Embryonic facial prominence (tissue), 1 donor: Measurements from ENCODE around the gene PLA2G15.
A peak's percentile ranks its signal among the peaks of the same experiment; 100 is the strongest.

Experiments used
- DNase-seq: peaks from one replicate; pipeline ENCODE4 v3.0.0-alpha.2; 2016; ENCODE audit errors: extremely low spot score

PLA2G15 gene

DNA sequence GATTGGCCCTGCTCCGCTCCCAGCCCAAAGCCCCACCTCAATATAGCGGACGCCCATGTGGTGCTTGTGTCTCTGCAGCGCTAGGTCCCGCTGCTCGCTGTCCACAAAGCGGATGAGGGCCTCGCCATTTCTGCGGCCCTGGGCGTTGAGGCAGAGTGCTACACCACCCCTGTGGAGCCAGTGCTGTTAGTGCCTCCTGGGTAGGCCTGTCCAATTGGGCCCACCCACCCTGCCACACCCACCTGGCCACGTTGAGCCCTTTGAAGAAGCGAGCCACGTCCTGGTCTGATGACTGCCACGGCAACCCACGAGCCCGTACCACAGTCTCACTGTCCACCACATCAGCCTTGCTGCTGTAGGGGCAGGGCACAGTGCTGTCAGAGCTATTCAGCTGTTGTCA is 12.8 kb upstream of the PLA2G15 start:
- DNase-seq = no peak

DNA sequence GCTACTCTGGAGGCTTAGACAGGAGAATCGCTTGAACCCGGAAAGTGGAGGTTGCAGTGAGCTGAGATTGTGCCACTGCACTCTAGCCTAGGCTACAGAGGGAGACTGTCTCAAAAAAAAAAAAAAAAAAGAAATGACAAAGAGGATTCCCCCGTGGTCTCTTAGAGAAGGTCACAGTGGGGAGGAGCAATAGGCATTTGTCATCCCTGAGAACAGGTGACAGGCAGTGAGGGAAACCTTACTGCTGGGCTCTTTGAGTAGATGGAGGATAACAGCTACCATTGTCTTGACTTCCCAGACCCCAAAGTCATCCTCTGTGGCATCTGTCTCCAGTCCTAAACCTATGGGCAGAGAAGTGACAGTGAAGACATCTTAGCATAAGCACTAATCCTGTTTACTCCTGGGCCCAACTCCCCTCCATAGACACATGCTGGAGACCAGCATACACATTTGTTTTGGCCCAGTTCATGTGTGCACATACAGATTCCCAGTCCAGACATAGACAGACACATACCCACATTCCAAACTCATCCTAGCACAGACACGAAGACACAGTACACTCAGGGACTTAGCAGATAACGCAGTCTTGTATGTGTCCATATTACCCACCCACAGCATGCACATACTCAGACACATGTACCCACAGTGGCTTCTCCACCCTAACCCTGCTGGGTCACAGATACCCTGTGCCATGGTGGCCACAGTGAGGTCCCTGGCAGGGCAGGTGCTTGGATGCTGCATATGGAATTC is 11.9 kb upstream of the PLA2G15 start:
- no peak for DNase-seq

DNA sequence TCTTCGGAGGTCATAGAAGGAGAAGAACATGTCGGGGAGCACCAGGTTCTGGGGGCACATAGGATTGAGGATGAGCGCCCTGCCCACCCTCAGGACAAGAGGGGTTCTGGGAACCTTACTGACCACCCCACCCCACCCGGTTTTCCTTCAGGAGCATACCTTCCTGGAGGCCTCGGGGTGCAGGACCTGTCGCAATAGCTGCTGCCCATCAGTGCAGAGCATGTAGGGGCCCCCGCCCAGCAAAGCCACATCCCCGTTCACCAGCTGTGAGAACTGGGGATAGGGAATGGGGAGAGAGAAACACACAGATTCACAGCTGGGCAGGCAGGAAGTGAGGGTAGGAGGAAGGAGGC is 11.4 kb upstream of the PLA2G15 start:
- no peak for DNase-seq

DNA sequence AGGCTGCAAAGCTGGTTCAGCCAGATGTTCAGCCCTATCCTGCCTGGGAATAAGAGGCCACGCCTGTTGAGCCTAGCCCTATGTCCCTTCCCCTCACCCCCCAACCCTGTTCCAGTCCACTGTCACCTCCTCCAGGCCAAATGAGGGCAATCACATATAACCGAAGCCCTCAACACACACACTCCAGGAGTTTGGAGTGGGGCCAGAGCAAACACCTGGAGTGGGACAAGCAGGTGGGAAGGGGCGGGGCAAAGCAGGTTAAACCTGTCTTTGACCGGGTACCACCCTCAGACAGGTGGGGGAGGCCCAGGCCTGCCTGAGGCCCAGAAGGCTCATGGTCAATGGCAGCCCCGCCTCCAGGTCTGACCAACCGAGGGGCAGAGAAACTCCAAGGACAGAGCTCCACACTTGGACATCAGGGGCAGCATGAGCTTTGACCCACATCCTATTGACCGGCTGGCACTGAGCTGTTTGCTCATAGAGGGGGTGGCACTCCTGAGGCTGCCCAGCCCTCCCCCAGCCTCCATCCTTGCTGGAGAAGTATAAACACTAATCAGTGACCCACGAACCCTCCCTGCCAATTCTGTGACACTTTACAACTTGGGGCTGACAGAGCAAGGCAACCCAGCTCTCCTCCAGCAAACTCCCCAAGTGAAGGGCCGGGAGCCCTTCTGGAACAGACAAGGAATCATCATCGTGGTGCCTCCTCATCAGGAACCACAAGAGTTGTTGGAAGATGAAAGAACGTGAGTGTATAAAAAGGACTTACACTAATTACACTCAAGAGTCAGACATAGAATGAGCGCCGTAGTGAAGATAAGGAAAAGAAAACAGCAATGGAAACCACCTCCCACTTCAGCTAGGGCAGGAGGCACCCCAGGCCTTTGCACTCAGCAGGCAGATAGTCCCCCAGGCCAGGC is 10.7 kb upstream of the PLA2G15 start:
- no peak for DNase-seq

DNA sequence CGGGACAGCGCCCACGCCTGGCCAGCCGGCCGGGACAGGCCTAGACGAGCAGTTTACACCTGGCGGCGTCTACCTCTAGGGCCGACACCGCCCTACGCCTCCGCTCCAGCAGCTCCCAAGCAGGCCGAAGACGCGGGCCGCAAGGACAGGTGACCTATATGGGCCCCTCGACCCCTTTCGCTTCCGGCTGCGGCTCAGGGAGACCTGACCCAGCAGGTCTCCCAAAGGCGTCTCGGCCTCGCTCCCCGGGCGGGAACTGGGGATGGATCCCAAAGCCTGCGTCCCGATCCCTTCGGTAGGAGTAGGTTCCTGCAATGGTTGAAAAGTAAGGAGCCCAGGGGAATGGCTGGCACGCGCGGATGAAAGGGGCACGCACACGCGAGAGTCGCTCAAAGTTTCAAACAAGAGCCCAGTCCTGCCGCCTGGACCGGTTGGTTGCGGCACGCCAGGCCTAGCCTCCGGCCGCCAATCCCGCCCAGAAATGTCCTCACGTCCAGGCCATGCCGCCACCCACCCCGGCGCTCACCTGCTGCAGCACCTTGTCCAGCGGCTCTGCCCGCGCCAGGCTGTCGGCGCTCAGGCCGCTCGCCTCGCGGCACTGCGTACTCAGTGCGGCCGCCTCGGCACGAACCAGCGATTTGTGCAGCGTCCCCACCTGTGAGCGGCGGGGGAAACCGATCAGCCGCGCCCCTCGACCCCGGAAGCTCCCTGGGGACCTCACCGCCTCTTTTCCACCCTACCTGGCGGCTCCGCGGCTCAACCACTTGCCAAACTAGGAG is 9.9 kb upstream of the PLA2G15 start:
- no peak for DNase-seq

DNA sequence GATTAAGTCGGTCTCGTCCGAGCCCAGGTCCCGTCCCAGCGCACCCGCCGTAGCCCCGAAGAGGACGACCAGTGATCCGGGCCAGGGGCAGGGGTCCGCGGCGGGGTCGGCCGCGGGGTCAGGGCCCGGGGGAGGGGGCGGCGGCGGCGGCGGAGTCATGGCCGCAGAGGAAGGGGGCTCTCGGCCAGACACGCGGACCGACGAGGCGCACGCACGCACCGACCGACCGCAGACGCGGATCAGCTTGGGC is 9.4 kb upstream of the PLA2G15 start, which contains the start of gene ESRP2:
Gene ESRP2 (minus strand): TSS at position 241 of the 250 bp plus-strand sequence. CDS start 82 bp downstream, at position 159.
- DNase-seq = no peak

DNA sequence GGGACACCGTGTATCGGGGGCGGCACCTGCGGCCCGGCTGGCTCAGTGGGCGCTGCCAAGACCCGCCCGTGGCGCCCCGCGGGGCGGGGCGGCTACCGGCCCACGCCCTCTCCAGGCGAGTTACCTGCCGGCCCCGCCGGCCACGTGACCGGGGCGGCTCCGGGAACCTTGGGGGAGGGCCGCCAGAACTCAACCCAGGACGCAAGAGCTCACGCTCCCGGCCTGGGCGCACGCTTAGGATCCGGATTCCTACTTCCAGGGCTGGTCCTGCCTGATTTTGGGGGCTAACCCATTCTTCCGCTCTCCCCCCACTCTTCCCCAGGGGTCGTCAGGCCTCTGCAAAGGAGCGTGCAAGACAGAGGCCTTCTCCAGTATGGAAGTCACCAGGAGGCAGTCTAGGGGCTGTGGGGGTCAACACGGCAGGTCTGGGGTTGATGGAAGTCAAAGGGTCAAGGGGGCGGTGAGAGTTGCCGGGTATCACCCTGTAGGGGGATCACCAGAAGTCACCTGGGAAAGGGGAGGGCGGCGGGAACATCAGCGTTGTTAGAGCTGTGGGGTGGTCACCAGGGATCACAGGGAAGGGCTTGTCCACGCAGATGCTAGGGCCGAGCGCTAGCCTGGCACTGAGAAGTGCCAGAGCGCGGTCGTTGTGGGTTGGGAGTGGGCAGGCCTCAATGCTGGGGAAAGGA is 8.9 kb upstream of the PLA2G15 start:
- DNase-seq = no peak

DNA sequence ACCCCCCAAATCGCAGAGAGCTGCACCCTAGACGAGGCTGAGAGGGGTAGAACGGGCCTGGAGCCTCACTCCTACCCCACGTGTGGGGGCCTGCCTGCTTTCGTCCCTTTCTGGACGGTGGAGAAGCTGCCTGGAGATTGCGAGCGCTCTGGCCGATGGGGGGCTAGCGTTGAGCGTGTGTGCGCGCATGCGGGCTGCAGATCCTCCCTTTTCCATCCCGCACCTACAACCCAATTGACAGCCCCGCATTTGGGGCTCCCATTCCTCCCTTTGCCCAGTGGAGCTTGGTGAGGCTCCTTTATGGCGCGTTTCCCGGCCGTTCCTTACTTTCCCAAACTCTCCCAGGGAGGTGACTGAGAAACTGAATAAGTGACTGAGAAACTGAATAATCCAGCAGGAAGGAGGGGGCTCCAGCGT is 8.3 kb upstream of the PLA2G15 start:
- no peak for DNase-seq

DNA sequence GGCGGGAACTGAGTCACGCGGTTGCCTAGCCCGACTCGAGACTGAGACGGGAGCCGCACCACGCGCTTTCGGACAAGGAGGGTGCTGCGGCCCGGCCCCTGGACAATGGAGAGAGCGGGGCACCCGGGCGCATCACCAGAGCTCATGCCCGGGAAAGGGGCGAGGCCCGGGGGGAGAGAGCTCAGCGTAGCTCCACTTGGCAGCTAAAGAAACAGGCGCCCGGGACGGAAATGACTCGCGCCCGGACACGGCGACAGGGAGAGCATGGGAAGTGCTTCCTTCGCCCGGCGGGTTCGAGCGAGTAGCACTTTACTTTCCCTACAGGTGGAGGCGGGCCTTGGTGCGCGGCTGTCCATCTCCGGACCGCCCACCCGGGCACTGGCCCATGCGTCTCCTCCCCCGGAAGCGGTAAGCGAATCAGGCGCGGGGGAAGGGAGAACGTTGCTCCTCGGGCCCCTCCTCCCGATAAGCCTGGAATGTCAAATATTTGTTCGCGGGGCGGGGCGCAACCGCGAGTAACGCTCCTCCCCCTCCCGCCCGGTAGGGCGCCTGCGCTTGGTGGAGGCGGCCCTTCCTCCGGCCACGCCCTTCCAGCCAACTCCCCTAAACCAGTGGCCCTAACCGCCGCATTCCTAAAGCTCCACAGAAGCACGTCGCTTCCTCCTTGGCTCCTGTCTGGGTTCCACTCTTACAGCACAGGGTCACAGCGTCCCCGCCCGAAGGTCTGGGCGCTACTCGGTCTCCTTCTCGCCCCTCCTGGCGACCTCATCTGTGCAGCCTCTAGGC is 7.7 kb upstream of the PLA2G15 start:
- peak; percentile 93 for DNase-seq

DNA sequence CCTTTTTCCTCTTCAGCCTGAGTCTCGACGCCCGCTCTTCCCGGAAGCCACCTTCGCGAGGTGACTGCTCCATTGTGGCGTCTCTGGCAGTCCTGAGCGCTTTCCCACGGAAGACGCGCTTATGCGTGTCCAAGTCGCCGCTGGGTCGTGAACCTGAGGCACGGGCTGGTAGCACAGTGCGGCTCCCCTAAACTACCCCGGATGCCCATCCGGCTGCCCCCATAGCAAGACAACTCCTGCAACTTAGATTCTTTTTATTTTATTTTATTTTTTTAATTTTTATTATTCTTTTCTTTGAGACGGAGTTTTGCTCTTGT is 7.2 kb upstream of the PLA2G15 start:
- no peak for DNase-seq

DNA sequence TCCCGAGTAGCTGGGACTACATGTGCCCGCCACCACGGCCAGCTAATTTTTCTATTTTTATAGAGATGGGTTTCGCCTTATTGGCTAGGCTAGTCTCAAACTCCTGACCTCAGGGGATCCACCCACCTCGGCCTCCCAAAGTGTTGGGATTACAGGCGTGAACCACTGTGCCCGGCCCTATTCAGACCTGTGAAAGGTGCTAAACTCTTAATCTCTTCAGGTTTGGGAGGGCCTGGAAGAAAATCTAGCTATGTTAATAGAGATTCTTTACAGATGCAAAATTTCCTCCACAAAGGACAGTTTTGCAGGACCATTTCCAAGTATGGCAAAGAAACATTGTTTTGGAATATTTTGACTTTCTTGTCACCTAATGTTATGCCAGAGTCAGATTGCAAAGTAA is 3.1 kb upstream of the PLA2G15 start:
- DNase-seq = no peak

DNA sequence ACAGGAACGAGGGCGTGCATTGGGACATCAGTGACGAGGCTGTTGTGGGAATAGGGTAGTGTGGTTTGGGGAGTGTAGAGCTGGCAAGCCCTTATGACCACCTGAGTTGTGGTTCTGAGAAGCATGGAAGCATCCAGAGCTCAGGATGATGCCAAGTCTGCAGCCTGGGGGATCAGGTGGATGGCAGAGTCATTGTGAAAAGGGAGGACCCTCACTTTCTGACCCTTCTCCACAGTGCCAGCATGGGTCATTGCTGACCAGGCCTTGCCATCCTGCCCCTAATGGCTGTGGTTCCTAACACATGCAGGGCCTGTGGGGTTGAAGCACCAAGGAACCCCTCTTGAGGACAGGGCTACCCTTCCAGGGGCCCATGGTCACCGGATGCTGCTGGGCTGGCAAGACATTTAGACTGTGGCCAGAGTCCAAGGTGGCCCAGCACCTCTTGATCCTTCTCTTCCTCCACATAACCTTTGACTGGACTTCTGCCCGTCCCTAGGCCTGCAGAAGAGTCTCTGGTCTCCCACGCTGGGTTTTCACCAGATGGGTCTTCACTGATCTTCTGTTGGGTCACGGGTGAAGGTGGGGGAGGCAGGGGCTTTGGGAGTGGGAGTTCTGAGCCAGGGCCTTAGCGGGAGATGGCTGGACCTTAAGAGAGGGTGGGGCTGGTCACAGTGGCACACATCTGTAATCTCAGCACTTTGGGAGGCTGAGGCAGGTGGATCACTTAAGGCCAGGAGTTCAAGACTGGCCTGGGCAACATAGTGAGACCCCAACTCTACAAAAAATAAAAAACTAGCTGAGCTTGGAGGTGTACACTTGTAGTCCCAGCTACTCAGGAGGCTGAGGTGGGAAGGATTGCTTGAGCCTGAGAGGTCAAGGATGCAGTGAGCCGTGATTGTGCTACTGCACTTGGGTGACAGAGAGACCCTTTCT is 2.0 kb upstream of the PLA2G15 start:
- no peak for DNase-seq

DNA sequence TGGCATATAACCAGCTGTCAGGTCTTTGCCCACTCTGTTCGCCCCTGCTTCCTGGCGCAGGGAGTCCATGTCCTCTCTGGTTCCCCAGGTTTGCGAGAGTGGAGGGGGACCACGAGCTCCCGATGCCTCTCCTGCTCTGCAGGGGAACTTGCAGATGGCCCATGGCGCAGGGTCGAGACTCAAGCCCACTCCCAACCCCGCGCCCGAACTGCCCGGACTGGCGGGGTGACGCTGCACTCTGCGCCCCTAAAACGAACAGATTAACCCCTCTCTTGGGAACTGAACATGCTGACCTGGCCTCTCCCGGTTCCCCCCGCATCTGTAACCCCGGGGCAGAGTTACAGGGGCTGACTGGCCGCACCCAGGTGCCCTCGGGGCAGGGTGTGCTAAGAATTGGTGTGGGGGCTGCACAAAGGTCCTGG is 681 bp upstream of the PLA2G15 start:
- no peak for DNase-seq

DNA sequence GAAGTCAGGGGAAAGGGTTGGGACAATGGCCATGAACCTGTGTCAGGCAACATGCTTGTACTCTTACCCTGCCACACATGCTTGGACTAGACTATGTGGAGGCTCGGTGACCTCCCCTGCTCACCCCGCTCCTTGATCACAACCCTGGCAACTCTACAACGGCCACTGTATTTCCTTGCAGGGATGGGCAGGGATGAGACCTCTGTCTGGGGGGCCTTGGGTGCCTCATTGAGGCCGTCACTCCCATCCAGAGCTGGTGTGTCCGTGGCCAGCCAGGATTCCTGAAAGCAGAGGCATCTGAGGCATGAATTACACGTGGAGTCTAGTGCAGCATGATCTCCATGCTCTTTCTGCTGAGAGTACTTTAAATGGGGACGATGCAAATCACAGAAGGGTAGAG is 948 bp downstream of the PLA2G15 start:
- DNase-seq = no peak

DNA sequence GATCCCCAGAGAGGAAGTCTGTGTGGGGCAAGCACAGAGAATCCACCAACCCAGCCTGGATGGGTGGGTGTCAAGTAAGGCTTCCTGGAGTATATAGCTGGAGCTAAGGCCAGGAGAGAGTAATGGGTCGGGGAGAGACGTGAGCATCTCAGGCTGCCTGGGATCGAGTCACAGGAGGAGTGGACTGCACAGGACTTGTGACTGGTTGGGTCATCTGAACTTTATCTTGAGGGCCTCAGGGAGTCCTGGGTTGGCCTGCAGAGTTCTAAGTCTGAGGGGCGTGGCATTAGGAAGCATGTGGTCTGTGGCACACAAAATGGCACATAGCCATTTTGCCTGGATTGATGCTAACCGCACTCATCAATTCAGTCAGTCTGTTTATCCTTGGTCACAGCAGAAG is 1.5 kb downstream of the PLA2G15 start:
- DNase-seq = no peak

DNA sequence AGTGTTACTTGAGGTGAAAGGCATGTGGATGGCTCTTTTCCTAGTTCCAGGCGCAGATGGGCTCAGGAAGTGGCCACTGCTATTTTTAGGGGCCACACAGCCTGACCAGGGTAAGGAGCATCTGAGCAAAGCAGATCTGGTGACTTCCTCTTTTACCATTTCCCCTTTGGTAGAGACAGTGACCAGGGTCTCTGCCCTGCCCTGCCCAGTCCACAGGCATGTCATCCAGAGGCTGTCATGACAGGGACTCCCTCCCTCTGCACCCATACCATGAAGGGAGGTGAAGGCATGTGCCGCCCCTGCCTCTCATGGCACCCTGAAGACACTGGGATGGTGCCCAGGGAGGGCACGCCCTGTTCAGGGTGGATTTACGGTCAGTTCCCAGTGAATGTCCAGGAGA is 2.2 kb downstream of the PLA2G15 start:
- DNase-seq = no peak

DNA sequence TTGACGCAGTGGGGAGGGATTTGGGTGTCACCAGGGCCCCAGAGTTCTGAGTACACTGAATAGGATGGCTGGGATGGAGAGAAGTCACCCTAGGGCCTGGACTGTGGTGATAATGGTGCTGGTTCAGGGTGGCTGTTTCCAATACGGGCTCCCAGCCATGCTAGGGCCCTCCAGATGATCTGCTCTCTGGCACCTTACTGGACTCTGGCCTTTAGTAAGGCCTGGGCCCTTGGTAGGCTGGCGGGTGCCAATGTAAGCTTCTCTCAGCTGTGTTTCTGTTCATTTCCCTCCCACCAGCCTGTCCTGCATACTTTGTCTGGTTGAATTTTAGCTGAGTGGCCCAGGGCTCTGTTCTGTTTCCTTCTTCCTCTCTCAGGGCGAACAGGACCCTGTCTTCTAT is 2.8 kb downstream of the PLA2G15 start:
- DNase-seq = no peak

DNA sequence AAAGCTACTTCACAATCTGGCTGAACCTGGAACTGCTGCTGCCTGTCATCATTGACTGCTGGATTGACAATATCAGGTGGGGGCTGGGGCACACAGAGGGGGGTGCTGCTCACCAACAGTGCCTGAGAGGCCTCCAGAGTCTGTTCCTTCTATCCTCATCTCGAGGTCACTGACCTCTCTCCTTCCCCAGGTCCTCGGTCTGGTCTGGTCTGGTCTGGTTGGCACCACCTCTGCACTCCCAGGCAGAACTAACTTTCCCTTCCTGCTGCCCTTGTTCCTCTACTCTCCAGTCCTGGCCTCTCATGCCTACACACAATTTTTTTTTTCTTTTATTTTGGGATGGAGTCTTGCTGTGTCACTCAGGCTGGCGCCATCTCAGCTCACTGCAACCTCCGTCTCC is 4.2 kb downstream of the PLA2G15 start:
- no peak for DNase-seq

DNA sequence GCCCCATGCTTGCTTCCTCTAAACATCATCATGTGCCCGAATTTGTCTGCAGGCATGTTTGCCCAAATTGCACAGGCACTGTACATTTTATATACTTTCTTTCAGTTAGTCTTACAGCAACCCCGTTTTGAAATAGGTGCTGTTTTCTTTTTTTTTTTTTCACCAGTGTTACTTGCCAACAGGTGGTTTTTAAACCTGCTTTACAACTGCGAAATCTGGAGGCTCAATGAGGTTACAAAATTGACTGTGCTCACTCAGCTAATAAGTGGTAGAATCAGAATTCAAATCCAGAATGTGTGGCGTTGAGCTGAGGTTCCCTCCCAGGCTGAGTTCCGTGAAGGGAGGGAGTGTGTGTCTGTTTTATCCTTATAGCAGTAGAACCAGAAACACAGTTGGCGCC is 5.8 kb downstream of the PLA2G15 start:
- DNase-seq = no peak

DNA sequence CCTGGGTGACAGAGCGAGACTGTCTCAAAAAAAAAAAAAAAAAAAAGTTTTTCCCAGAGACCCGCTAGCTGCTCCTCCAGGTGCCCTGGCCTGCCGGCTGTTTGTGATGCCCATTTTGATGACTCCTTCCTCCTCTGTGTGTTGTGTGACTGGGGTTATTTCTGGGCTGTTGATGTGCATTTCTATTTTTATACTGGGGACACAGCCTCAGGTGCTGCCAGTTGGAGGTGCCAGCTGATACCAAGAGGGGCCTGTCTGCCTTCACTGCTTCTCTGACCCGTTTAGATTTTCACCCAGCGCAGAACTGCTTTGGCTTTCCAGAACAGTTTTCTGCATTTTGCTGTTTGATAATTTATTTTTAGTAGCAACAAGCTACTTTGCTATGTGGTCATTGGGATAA is 6.7 kb downstream of the PLA2G15 start:
- DNase-seq = no peak
